CD4-positive, alpha-beta T cell treated with Interleukin-2 at 100 ng/mL for 4 hours (primary cell): ENCODE measurements around the gene CIAO2B.
A peak's percentile ranks its signal among the peaks of the same experiment; 100 is the strongest.
"Not testable (repeated sequence)": the region's sequence is repeated elsewhere in the genome, so short reads cannot be mapped to it uniquely, and the experiment has no call there.

Source experiments
- DNase-seq: peaks from one replicate; pipeline ENCODE4 v3.0.0-alpha.2; 2020; ENCODE audit warnings: low spot score

CIAO2B gene

GRCh38 chr16:66934138-66934838, at the start of gene CIAO2B:
CIAO2B (minus strand) TSS chr16:66934402; CDS start chr16:66934364, 38 bp downstream.
- DNase-seq = peak; percentile 86

GRCh38 chr16:66983033-66983432, 48.8 kb upstream of the CIAO2B start:
- DNase-seq = no peak

DNA sequence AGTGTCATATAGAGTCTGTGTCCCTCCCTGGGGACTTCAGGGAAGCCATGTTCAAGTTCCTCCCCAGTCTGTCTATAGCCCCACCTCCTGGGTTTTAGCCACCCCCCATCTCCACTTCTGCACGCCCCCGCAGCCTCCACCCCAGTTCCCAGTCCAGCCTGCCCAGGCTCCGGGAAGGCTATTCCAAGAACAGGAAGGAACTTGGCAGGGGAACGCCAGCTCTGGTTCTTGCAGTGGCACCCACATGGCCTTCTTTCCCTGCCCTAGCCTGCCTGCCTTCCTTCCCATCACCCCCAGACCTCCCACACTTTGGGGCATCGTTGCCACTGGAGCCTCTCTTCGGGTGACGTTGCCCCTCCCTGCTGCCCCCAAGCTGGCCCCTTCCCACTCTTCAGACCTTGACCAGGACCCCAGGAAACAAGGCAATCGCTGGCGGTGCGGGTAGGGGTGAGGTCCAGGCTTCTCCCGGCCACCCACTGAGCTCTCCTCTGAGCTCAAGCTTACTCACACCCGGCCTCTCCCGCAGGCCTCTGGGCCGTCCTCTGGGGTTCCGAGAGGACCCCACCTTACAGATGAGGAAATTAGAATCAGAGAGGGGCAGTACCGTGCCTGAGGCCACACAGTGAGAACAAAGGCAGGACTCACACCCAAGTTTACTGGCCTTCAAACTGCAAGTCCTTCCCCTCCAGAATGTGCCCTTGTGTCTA, 45.0 kb upstream of the CIAO2B start:
- DNase-seq = no peak

DNA sequence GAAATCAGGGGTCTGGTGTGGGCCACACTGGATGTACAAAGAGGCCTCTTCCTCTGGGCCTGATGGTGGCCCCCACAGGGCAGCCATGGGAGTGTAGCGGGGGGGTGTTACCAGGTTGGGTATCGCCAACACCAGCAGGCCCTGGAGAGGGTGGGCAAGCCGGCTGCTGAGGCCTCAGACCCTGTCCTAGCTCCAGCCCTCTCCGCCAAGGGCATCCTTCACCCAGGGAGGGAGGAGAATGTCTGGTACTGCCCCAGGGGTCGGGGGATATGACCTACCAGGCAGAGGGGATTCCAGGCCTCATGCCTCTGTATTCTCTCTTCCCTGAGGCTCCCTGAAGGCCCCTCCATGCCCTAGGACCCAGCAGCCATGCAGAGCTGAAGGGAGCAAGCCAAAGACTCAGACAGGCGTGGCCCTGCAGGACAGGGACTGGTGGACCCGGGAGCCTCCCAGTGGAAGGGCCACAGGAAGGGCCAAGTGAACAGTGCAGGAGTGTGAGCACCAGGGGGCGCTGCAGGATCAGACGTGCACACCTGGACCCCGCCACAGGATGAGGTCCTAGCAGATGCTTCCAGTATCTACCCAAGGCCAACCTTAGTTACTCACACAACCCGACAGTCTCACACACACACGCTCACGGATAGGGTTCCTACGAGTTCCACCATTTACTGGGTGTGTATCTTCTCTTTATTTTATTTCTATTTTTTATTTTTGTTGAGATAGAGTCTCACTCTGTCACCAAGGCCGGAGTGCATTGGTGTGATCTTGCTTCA, 43.3 kb upstream of the CIAO2B start:
- peak; percentile 89 for DNase-seq

- DNase-seq = no peak
Measured at GRCh38 chr16:66976746-66977145, 42.5 kb upstream of the CIAO2B start.

DNA sequence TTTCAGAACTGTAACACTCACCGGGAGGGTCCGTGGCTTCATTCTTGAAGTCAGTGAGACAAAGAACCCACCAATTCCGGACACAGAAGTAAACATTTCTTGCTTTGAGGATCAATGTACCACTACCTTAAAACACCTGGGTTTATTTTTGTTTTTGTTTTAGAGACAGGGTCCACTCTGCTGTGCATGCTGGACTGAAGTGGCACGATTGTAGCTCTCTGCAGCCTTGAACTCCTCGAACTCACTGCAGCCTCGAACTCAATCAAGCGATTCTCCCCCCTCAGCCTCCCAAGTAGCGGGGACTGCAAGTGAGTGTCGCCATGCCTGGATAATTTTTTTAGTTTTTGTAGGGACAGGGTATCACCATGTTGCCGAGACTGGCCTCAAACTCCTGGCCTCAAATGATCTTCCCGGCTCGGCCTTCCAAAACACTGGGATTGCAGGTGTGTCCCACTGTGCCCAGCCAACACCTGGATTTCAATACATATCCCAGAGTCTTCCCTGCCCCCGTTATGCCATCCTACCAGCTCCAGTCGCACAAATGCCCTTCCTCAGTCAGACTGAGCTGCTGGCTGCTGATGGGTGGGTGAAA, 41.2 kb upstream of the CIAO2B start:
- no peak for DNase-seq

- DNase-seq = peak; percentile 60
Measured at GRCh38 chr16:66974932-66975246, 40.7 kb upstream of the CIAO2B start.

GRCh38 chr16:66974156-66974931, 40.1 kb upstream of the CIAO2B start:
- DNase-seq = not testable (repeated sequence)

DNA sequence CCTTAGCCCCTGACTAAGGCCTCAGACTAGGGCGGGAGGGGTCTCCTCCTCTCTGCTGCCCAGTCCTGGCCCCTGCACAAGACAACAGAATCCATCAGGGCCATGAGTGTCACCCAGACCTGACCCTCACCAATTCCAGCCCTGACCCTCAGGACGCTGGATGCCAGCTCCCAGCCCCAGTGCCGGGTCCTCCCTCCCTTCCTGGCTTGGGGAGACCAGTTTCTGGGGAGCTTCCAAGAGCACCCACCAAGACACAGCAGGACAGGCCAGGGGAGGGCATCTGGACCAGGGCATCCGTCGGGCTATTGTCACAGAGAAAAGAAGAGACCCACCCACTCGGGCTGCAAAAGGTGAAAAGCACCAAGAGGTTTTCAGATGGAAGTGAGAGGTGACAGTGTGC, 39.5 kb upstream of the CIAO2B start:
- DNase-seq = no peak

- DNase-seq = no peak
Measured at GRCh38 chr16:66972983-66973382, 38.8 kb upstream of the CIAO2B start.

GRCh38 chr16:66970775-66971720, 36.8 kb upstream of the CIAO2B start:
- DNase-seq = no peak

DNA sequence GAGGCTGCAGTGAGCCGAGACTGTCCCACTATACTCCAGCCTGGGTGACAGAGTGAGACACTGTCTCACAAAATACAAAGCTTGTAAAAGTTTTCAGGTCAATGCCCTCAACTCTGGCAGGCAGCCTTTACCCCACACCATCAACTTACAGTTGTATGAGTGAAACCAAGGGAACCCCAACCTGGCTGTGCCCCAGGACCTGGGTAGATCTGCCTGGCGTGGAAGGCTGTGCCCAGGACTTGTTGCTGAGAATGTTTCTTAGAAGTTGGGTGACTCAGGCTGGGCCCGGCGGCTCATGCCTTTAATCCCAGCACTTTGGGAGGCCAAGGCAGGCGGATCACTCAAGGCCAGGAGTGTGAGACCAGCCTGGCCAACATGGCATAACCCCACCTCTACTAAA, 34.6 kb upstream of the CIAO2B start:
- no peak for DNase-seq

DNA sequence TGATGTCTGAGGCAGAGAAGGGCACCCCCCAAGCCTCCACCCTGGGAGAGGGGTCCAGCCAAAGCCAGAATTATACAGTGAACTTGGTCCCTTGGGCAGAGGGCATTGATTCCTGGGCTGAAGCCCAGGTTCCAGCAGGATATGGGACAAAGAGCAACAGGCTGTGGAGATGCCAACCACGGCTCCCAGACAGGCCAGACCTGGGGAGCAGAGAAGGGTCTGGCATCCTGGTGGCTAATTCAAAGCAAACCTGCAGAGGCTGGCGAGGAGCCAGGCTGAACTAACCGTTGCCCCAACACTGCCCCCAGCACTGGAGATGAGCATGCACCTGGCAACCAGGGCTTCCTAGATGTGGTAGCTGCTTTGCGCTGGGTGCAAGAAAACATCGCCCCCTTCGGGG, 29.8 kb upstream of the CIAO2B start:
- DNase-seq = no peak

GRCh38 chr16:66961914-66962313, 27.7 kb upstream of the CIAO2B start:
- DNase-seq = no peak

- peak; percentile 60 for DNase-seq
Measured at GRCh38 chr16:66961065-66961744, 27.0 kb upstream of the CIAO2B start, which contains the start of gene CES3. CES3 (plus strand) TSS chr16:66961266; CDS start chr16:66961308, 42 bp downstream.

- no peak for DNase-seq
Measured at GRCh38 chr16:66960270-66960669, 26.1 kb upstream of the CIAO2B start.

- DNase-seq = no peak
Measured at GRCh38 chr16:66959704-66960161, 25.5 kb upstream of the CIAO2B start.

DNA sequence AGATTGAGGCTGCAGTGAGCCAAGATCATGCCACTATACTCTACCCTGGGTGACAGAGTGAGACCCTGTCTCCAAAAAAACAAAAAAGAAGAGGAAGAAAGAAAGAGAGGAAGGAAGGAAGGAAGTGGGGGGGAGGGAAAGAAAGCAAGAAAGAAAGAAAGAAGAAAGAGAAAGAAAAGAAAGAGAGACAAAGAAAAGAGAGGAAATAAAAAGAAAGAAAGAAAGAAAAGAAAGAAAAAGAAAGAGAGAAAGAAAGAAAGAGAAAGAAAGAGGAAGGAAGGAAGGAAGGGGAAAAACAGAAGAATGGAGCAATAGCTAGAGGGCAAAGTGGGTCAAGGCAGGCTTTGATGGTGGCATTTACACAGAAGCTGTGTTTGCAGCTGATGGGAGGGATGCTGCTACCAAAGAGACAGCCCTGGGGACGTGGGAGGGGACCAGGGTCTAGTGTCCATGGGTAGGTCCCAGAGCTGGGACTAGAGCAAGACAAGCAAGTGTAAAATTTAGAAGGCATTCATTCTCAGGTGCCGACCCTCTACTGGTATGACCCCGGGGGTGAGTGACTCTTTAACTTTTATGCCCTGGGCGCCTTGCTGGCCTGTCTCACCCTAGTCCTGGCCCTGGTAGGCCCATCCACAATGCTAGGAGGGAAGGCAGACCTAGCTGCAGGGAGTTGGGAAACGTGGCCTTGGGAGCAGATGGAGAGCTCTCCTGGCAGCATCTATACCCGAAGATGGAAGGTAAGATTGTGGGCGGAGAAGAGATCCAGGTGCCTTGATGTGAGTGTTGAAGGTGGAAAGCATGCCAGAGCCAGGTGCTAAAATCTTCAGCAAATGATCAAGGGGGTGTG, 24.9 kb upstream of the CIAO2B start:
- no peak for DNase-seq

DNA sequence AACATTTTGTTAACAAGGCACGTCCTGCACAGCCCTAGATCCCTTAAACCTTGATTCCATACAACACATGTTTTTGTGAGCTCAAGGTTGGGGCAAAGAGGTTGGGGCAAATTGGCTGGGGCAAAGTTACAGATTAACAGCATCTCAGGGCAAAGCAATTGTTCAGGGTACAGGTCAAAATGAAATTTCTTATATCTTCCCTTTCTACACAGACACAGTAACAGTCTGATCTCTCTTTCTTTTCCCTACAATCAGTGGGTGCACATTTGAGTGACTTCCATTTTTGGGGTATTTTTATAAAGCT, 21.9 kb upstream of the CIAO2B start:
- DNase-seq = not testable (repeated sequence)
